ENCODE data around the gene RNF115. TPM values are rescaled to one million over a fixed set of nuclear protein-coding genes. Genes with fewer than 3 reads are reported as not detected.
"Not testable (repeated sequence)": the region's sequence is repeated elsewhere in the genome, so short reads cannot be mapped to it uniquely, and the experiment has no call there.

The RNF115 gene
- total RNA-seq, 3 donors from 2014 or later = 24.3 to 28.2 (median 26.1) TPM

DNA sequence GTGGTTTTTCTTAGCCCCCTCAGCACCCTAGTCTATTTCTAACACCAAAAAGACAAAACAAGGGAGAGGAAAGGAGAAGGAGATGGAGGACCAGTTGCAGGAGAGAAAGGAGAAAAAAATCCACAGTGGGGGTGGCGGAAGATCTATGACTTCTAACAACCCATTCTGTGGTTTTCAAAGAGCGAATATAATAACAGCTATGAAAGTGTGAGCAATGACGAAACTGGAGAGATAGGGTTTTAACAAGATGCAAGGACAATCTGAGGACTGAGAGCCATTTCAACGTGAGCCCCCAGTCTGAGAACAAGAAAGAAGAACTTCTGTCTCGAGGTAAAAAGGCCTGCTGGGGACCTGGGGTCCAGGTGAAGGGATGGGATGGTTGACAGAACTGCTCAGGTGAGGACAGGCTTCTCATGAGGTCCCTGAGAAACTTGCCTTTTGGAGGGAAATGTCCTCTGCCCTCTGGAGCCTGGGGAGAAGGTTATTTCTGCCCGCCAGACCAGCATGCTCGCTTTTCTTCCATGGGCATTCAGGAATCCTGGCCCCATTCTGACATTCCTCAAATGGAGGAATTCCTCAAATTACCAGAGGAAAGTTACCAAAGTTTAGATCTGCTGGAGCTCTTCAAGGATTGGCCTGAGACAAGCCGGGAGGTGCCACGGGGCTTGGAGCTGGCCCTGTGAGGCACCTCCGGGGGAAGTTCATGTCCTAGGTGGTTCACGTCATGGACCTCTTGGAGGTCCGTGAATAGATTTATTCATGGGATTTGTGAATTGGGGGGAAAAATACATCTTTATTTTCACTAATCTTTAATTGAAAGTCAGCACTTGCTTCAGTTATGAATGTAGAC lies 104.4 kb downstream of the RNF115 start, which contains the start of gene CD160:
CD160 (plus strand) TSS at position 270 of the 850 bp plus-strand sequence. CDS start 8,829 bp downstream, outside the sequence.
- H3K4me1 ChIP-seq = no peaks in the 10 kb centered on the region
- no peaks in the 10 kb centered on the region for H3K36me3 ChIP-seq
- no peak within 1 kb of the TSS for H3K27ac ChIP-seq
- DNase-seq (ENCODE audit: low spot score in 2 of 2) = no peak
- no peaks in the 10 kb centered on the region for H3K9me3 ChIP-seq
- no peaks in the 10 kb centered on the region for H3K27me3 ChIP-seq
- TF ChIP-seq, protein P1, sequence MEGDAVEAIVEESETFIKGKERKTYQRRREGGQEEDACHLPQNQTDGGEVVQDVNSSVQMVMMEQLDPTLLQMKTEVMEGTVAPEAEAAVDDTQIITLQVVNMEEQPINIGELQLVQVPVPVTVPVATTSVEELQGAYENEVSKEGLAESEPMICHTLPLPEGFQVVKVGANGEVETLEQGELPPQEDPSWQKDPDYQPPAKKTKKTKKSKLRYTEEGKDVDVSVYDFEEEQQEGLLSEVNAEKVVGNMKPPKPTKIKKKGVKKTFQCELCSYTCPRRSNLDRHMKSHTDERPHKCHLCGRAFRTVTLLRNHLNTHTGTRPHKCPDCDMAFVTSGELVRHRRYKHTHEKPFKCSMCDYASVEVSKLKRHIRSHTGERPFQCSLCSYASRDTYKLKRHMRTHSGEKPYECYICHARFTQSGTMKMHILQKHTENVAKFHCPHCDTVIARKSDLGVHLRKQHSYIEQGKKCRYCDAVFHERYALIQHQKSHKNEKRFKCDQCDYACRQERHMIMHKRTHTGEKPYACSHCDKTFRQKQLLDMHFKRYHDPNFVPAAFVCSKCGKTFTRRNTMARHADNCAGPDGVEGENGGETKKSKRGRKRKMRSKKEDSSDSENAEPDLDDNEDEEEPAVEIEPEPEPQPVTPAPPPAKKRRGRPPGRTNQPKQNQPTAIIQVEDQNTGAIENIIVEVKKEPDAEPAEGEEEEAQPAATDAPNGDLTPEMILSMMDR (IDR thresholded peaks at IDR 0.05) = no peak
- TF ChIP-seq POLR2AphosphoS5 (IDR thresholded peaks at IDR 0.05) (no peak), POLR2A (IDR thresholded peaks at IDR 0.05) (no peak)
- intact Hi-C loops (cut with DNase I; ENCODE audit: low total_unique reads) = no loop called here
- no peak within 1 kb of the TSS for H3K4me3 ChIP-seq

DNA sequence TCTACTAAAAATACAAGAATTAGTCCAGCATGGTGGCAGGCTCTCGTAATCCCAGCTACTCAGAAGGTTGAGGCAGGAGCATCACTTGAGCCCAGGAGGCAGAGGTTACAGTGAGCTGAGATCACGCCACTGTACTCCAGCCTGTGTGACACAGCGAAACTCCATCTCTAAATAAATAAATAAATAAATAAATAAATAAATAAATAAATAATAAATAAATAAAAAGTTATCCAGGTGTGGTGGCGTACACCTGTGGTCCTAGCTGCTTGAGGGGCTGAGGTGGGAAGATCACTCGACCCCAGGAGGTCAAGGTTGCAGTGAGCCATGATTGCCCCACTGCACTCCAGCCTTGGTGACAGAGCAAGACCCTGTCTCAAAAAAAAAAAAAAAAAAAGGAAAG lies 105.4 kb downstream of the RNF115 start:
- H3K27ac ChIP-seq; intact Hi-C loops (cut with DNase I; ENCODE audit: low total_unique reads); H3K4me1 ChIP-seq; H3K27me3 ChIP-seq; H3K36me3 ChIP-seq; H3K4me3 ChIP-seq; H3K9me3 ChIP-seq; DNase-seq (ENCODE audit: low spot score in 2 of 2): not testable (repeated sequence)

DNA sequence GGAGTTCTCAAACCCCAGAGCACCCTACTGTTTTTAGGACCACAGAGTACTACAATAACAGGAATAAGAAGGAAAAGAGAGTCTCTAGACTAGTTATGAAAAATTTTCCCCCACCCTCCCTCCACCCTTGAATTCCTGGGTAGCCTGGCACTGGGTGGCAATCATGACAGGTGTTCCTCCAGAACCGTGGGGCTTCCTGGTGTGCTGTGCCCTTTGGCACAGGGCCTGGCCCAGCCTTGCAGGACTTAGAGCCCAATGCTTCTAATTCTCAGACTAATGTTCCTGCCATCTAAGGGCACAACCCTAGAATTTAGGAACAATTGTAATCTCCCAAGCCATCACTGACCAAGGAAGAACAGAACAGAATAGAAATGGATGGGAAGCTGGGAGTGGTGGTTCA lies 106.1 kb downstream of the RNF115 start:
- Histone ChIP-seq H3K27me3 (no peaks in the 10 kb centered on the region), H3K4me1 (no peaks in the 10 kb centered on the region), H3K4me3 (no peak overlapping the region), H3K36me3 (no peaks in the 10 kb centered on the region), H3K9me3 (no peaks in the 10 kb centered on the region), H3K27ac (no peak overlapping the region)
- intact Hi-C loops (cut with DNase I; ENCODE audit: low total_unique reads) = no loop called here
- TF ChIP-seq, protein P1 (IDR thresholded peaks at IDR 0.05) = no peak
- TF ChIP-seq POLR2AphosphoS5 (IDR thresholded peaks at IDR 0.05) = no peak
- DNase-seq (ENCODE audit: low spot score in 2 of 2) = no peak

DNA sequence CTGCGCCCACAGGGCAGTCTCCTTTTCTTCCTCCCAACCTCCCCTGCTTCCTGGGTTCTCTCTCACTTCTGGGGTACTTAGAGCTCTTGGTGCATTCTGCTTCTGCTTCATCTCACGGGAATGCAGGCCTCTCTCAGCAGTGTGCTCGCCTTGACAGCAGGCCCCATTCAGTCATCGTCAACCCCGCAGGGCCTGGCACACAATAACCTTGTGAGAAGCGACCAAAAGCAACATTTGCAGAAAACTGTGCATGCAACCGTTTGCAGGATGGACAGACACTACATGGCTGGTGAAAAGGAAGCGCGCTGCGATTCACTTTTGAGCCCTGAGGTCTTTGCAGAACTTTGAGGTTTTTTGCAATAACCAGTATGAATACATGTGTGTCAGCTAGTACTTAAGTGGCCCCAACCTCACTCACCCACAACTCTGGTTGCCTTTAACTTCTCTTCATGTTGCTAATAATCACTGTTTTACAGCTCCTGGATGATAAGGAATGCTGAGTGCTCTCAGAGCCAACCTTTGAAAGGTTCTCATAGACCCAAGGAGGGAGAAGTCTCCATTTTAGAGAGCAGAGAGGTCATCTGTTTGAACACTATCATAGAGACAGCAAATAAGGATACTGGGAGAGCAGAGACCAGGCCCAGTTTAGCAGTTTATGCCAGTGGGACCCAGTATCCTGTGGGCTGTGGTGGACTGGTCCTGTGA lies 107.1 kb downstream of the RNF115 start:
- DNase-seq (ENCODE audit: low spot score in 2 of 2) = no peak
- H3K27me3 ChIP-seq = no peaks in the 10 kb centered on the region
- no peaks in the 10 kb centered on the region for H3K36me3 ChIP-seq
- TF ChIP-seq POLR2A (IDR thresholded peaks at IDR 0.05) (no peak), POLR2AphosphoS5 (IDR thresholded peaks at IDR 0.05) (no peak)
- TF ChIP-seq, protein P1 (IDR thresholded peaks at IDR 0.05) = no peak
- H3K27ac ChIP-seq = no peak overlapping the region
- no peak overlapping the region for H3K4me3 ChIP-seq
- no peaks in the 10 kb centered on the region for H3K4me1 ChIP-seq
- intact Hi-C loops (cut with DNase I; ENCODE audit: low total_unique reads) = no loop called here
- no peaks in the 10 kb centered on the region for H3K9me3 ChIP-seq

DNA sequence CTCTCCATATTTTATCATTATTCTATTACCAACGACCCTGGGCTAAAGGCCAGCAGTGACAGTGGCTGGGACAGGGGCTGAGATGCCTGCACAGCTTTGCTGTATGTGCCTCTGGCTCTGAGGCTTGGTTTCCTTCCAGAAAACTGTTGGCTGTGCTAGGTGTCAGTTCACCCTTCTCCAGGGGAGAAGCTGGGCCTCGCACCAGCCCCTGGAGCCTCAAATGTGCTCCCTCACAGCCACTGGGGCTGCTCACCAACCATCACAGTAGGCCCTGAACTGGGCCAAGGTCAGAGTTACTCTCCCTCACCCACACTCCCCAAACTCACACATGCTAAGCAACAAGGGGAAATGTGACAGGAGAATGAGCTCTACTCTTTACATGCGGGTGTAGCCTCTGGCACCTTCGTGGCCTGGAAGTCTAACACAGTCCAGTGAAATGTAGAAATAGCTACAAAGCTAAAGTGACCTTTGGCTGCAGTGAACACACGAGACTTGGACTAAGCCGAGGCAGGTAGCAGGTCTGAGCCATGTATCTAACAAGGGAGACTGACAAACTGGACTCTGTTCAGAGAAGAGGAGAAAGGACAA lies 109.3 kb downstream of the RNF115 start:
- H3K4me1 ChIP-seq = no peaks in the 10 kb centered on the region
- H3K36me3 ChIP-seq = no peaks in the 10 kb centered on the region
- TF ChIP-seq POLR2A (IDR thresholded peaks at IDR 0.05) (no peak), POLR2AphosphoS5 (IDR thresholded peaks at IDR 0.05) (no peak)
- TF ChIP-seq, protein P1 (IDR thresholded peaks at IDR 0.05) = no peak
- peak overlapping the region in 1 of 2 donors; percentile 8 for H3K27ac ChIP-seq
- no peaks in the 10 kb centered on the region for H3K9me3 ChIP-seq
- no peaks in the 10 kb centered on the region for H3K27me3 ChIP-seq
- intact Hi-C loops (cut with DNase I; ENCODE audit: low total_unique reads) = no loop called here
- H3K4me3 ChIP-seq = no peak overlapping the region
- DNase-seq (ENCODE audit: low spot score in 2 of 2) = no peak
